GM13976 (cell line): ENCODE data around the gene TLE1.

Experiments used
- DNase-seq: peaks from one replicate; pipeline ENCODE4 v3.0.0; 2012; ENCODE audit warnings: low spot score
- CTCF ChIP-seq: IDR thresholded peaks from 2 replicates; pipeline ENCODE4 v1.5.1; 2012; ENCODE audit warnings: borderline replicate concordance, mild to moderate bottlenecking; ENCODE audit not compliant: insufficient read depth; ENCODE audit errors: extremely low read depth, missing control alignments, control extremely low read depth
- in situ Hi-C: fragments of 300-500 bp; cut with MboI; formaldehyde crosslinking; loops from one replicate; pipeline ENCODE4 v1.12.0; 2022; ENCODE audit warnings: low sequenced_read_pairs, mixed read lengths, inconsistent platforms; ENCODE audit not compliant: unreplicated experiment

TLE1 gene

DNA sequence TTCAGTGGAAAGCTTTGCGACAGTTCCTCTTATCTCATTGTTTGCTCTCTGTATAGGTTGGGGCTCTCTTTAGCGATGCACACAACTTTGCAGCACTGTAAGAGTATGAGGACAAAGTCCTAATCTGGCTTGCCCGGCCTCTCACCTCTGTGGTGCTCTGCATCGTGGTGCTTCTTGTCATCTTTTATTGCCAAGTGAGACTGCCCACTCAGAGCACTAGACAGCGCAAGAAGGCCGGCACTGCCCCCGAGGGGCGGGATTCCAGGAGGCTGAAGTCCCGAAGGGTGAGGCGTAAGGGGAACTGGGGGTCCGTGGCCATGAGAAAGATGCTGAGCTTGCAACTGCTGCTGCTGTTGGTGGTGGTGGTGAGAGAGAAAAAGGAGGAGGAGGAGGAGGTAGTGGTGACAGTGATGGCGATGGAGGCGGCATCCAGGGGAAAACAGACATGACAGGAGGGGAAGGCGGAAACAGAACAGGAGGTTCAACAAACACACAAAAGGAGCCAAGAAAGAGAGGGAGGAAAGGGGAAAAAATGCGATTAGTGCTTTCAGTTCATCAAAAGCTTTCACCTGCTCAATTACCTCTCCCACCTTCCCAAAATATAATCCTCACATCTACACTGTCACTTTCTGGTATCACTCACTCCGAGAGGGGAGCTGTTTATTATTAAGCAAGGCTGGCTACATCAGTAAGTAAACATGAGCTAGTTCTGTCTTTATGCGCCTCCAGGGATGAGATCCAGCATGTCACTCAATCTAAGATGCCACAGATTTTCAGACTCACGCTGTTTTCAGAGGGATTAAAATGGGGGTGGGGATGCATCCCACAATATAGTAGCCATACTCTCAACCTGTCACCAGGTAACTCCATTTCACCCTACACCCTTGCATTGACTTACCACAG, 55.1 kb downstream of the TLE1 start:
- in situ Hi-C loops = no loop called here
- no peak for TF ChIP-seq CTCF
- no peak for DNase-seq

- in situ Hi-C loops = no loop called here
- no peak for DNase-seq
- TF ChIP-seq CTCF = no peak
Measured at GRCh38 chr9:81632599-81632998, 56.7 kb downstream of the TLE1 start.

- TF ChIP-seq CTCF = no peak
- in situ Hi-C loops = no loop called here
- no peak for DNase-seq
Measured at GRCh38 chr9:81631218-81631745, 58.1 kb downstream of the TLE1 start.

DNA sequence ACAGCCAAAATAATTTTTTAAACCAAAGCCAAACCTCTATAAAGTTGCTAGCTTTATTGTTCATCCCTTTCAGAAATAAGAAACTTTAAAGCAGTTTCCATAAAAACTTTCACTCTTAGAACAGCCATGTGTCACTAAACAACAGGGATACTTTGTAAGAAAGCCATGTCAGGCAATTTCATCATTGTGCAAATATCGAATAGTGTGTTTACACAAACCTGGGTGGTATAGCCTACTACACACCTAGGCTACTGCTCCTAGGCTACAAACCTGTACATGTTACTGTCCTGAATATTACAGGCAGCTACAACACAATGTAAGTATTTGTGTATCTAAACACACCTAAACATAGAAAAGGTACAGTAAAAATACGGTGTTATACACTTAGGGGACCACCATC, 59.9 kb downstream of the TLE1 start:
- TF ChIP-seq CTCF = no peak
- in situ Hi-C loops = no loop called here
- DNase-seq = no peak

- DNase-seq = no peak
- no peak for TF ChIP-seq CTCF
- in situ Hi-C loops = no loop called here
Measured at GRCh38 chr9:81628897-81629296, 60.5 kb downstream of the TLE1 start.

DNA sequence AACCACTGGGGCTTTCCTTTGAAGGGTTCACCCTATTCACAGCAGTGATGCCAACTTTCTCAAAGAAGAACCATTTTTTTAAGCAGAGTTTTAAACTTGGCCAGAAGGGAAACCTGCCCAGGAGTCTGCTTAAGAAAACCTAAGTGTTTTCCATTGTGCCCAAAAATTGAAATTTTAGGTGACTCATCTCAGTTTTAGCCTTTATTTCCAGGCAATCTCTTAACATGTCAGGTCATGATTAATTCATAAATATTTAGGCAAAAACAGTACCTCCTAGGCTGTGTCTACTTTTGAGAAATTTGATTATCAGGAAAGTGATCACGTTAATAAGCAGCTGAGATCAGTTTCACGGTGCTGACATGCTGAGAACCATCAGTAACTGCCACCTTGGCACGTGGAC, 61.9 kb downstream of the TLE1 start:
- in situ Hi-C loops = no loop called here
- TF ChIP-seq CTCF = no peak
- no peak for DNase-seq
